AG08395 (cell line): ENCODE results near the gene EFCAB6.

Experiments used
- DNase-seq: peaks from one replicate; pipeline ENCODE4 v3.0.0; 2012; ENCODE audit warnings: mixed read lengths, low spot score

EFCAB6 gene

GRCh38 chr22:43583501-43583900 lies 228.6 kb downstream of the EFCAB6 start:
- no peak for DNase-seq

GRCh38 chr22:43582394-43582793 lies 229.7 kb downstream of the EFCAB6 start:
- no peak for DNase-seq

GRCh38 chr22:43580271-43580750 lies 231.8 kb downstream of the EFCAB6 start:
- DNase-seq = no peak

GRCh38 chr22:43574738-43575137 lies 237.4 kb downstream of the EFCAB6 start:
- DNase-seq = no peak

- no peak for DNase-seq
Observed at GRCh38 chr22:43572710-43573109, 239.4 kb downstream of the EFCAB6 start.

GRCh38 chr22:43571181-43571580 lies 240.9 kb downstream of the EFCAB6 start:
- no peak for DNase-seq

GRCh38 chr22:43570531-43571165 lies 241.5 kb downstream of the EFCAB6 start:
- no peak for DNase-seq

- DNase-seq = no peak
Observed at GRCh38 chr22:43569111-43569510, 243.0 kb downstream of the EFCAB6 start.

GRCh38 chr22:43567691-43568324 lies 244.3 kb downstream of the EFCAB6 start:
- no peak for DNase-seq

GRCh38 chr22:43566561-43567332 lies 245.4 kb downstream of the EFCAB6 start:
- DNase-seq = no peak

GRCh38 chr22:43566021-43566420 lies 246.1 kb downstream of the EFCAB6 start:
- no peak for DNase-seq

- DNase-seq = no peak
Observed at GRCh38 chr22:43564859-43565258, 247.2 kb downstream of the EFCAB6 start.

- DNase-seq = no peak
Observed at GRCh38 chr22:43563571-43563970, 248.5 kb downstream of the EFCAB6 start.

- no peak for DNase-seq
Observed at GRCh38 chr22:43562843-43563242, 249.3 kb downstream of the EFCAB6 start.

GRCh38 chr22:43561415-43562178 lies 250.5 kb downstream of the EFCAB6 start:
- DNase-seq = no peak

GRCh38 chr22:43560651-43561050 lies 251.5 kb downstream of the EFCAB6 start:
- no peak for DNase-seq

GRCh38 chr22:43555561-43556515 lies 256.3 kb downstream of the EFCAB6 start:
- no peak for DNase-seq

- no peak for DNase-seq
Observed at GRCh38 chr22:43554694-43555365, 257.3 kb downstream of the EFCAB6 start.

GRCh38 chr22:43554259-43554636 lies 257.9 kb downstream of the EFCAB6 start:
- no peak for DNase-seq

GRCh38 chr22:43553451-43554258 lies 258.4 kb downstream of the EFCAB6 start:
- DNase-seq = no peak
